Mammary epithelial cell (primary cell): ENCODE results near the gene RTN1.

Source experiments
- EZH2 ChIP-seq: IDR thresholded peaks from 2 replicates; pipeline ENCODE4 v1.6.1; 2012; ENCODE audit warnings: low read length, inconsistent platforms, borderline replicate concordance
- TF ChIP-seq, protein P1 (sequence below), 2 donors: IDR thresholded peaks in 1 of 2; conservative IDR thresholded peaks in 1 of 2; 2 replicates each; pipeline ENCODE4 v1.5.1; 2011 to 2012; ENCODE audit warnings: inconsistent platforms in 2 of 2, low read length in 2 of 2, mild to moderate bottlenecking in 2 of 2, control low read depth in 1 of 2, low read depth in 1 of 2; ENCODE audit not compliant: insufficient read depth in 1 of 2; ENCODE audit errors: extremely low read depth in 1 of 2

DNA sequence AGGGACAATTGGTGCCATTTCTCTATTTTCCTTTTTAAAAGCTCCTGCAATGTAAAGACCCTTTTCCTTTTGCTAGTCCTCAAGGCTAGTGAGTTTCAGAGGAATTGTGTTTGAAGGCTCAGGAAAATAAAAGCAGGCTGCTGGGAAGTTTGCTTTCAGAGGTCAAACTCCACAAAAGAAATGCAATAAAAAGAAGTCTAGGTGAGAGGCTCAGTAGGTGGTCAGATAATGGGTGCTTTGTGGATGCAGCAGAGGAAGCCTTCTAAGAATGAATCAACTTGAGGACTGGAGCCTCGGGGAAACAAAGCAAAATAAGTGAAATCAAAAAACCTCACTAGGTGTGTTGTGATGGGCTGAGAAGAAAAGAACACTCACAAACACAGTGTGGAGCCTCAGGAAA, 304.3 kb downstream of the RTN1 start:
- TF ChIP-seq, protein P1, sequence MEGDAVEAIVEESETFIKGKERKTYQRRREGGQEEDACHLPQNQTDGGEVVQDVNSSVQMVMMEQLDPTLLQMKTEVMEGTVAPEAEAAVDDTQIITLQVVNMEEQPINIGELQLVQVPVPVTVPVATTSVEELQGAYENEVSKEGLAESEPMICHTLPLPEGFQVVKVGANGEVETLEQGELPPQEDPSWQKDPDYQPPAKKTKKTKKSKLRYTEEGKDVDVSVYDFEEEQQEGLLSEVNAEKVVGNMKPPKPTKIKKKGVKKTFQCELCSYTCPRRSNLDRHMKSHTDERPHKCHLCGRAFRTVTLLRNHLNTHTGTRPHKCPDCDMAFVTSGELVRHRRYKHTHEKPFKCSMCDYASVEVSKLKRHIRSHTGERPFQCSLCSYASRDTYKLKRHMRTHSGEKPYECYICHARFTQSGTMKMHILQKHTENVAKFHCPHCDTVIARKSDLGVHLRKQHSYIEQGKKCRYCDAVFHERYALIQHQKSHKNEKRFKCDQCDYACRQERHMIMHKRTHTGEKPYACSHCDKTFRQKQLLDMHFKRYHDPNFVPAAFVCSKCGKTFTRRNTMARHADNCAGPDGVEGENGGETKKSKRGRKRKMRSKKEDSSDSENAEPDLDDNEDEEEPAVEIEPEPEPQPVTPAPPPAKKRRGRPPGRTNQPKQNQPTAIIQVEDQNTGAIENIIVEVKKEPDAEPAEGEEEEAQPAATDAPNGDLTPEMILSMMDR (conservative IDR thresholded peaks at IDR 0.05 in 1 of 2, IDR thresholded peaks at IDR 0.05 in 1 of 2; ENCODE audit: extremely low read depth in 1 of 2, insufficient read depth in 1 of 2, low read depth in 1 of 2, low read length in 2 of 2) = no peak
- no peak for TF ChIP-seq EZH2
